Transverse colon (tissue), 4 donors: ENCODE data around the gene CCL2. TPM values are rescaled to one million over a fixed set of nuclear protein-coding genes. Genes with fewer than 3 reads are reported as not detected.

Experiments used
- DNase-seq: peaks from one replicate; pipeline ENCODE4 v3.0.0-alpha.2; 2019
- H3K27ac ChIP-seq, 4 donors: fragments of 200-600 bp; sonication (generic); 2 replicates each; pipeline ENCODE4 v1.5.1; 2016 to 2018; ENCODE audit warnings: inconsistent platforms in 4 of 4
- H3K27me3 ChIP-seq: fragments of 200-600 bp; sonication (generic); 2 replicates; pipeline ENCODE4 v1.5.1; 2017; ENCODE audit warnings: inconsistent platforms
- H3K36me3 ChIP-seq, 4 donors: fragments of 200-600 bp; sonication (generic); 2 replicates each; pipeline ENCODE4 v1.5.1; 2017 to 2019; ENCODE audit warnings: inconsistent platforms in 4 of 4
- H3K4me1 ChIP-seq, 4 donors: fragments of 200-600 bp; sonication (generic); 2 replicates each; pipeline ENCODE4 v1.5.1; 2017 to 2020; ENCODE audit warnings: inconsistent platforms in 4 of 4
- H3K4me3 ChIP-seq, 4 donors: fragments of 200-600 bp; sonication (generic); 1 replicate in 1 of 4; 2 replicates in 3 of 4; pipeline versions ENCODE4 v1.5.1 to v1.6.1; 2017 to 2019; ENCODE audit warnings: inconsistent platforms in 4 of 4
- H3K9me3 ChIP-seq, 2 donors: fragments of 200-600 bp; sonication (generic); 2 replicates each; pipeline ENCODE4 v1.5.1; 2017 to 2019; ENCODE audit warnings: inconsistent platforms in 2 of 2
- EP300 ChIP-seq: sonication (generic); formaldehyde crosslinking; IDR thresholded peaks from one replicate; pipeline ENCODE4 v1.6.1; 2017; ENCODE audit warnings: antibody characterized with exemption, low read depth
- POLR2A ChIP-seq: fragments of 450-650 bp; IDR thresholded peaks from one replicate; pipeline ENCODE4 v1.6.1; 2016; ENCODE audit warnings: antibody characterized with exemption, mild to moderate bottlenecking, moderate library complexity
- POLR2AphosphoS5 ChIP-seq, 3 donors: sonication (generic); formaldehyde crosslinking; IDR thresholded peaks; one replicate each; pipeline ENCODE4 v1.6.1; 2016; ENCODE audit warnings: antibody characterized with exemption in 3 of 3
- WGBS, 2 donors: methylation state at CpG; one replicate each; pipeline ENCODE4 v1.1.5; 2018; ENCODE audit warnings: low coverage in 1 of 2; 5-methylcytosine and 5-hydroxymethylcytosine counted together
- in situ Hi-C, 4 donors: fragments of 200-750 bp; cut with MboI; loops; one replicate each; pipeline versions ENCODE4 v1.15.0 to v1.15.1; 2017; ENCODE audit warnings: low sequenced_read_pairs in 3 of 4, low pct_ligation_motif_present in 1 of 4, low pct_unique_long_range_greater_than_20kb in 1 of 4
- intact Hi-C: fragments of 100-400 bp; cut with DNase I; formaldehyde crosslinking; loops from one replicate; pipeline ENCODE4 v1.15.1; 2023; ENCODE audit warnings: low total_unique reads
- total RNA-seq, 4 donors: library from RNA; depleted of rRNA; stranded (reverse); fragments of >200 nt; gene quantifications; one replicate each; pipeline ENCODE4 v1.1.0, GENCODE V29; 2016
- TF ChIP-seq, protein P1 (sequence below), 5 experiments: fragments of 200-600 bp in 3 of 5; fragments of 450-650 bp in 2 of 5; sonication (generic) in 3 of 5; IDR thresholded peaks; 1 replicate in 2 of 5; 2 replicates in 3 of 5; pipeline ENCODE4 v1.5.1; 2016 to 2017; ENCODE audit warnings: antibody characterized with exemption in 5 of 5, inconsistent platforms in 3 of 5, mild to moderate bottlenecking in 2 of 5, moderate library complexity in 1 of 5

The CCL2 gene
- total RNA-seq, 4 donors from 2014 or later = 9.1 to 147 (median 77.6) TPM

DNA sequence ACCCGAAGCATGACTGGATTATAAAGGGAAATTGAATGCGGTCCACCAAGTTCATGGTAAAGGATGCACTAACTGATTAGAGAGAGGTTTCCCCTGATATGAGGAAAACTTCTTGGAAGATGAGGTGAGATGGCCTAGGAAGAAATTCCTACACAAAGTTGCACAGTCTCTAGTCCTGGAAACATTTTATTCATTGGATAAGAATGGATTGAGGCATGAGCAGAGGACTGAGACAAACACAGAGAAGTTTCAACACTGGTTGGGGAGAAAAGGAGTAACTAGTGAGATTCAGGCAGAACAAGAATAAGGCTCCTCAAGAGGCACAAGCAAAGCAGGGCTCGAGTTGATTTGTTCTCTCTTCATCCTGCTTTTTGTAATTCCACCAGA is 2.0 kb upstream of the CCL2 start:
- H3K36me3 ChIP-seq = no peaks in the 10 kb centered on the region
- DNase-seq = no peak
- H3K9me3 ChIP-seq = no peaks in the 10 kb centered on the region
- WGBS, 2 donors = 50 to 56% methylated on average over 1 to 3 of the region's 3 CpGs
- H3K4me1 ChIP-seq = peaks cover 43 to 72% (median 59%) of the 10 kb centered on the region in 4 donors
- H3K27ac ChIP-seq = peak overlapping the region; percentile 74 to 88 (median 85)
- no peaks in the 10 kb centered on the region for H3K27me3 ChIP-seq
- intact Hi-C loops (no loop called here), in situ Hi-C loops (no loop called here)
- H3K4me3 ChIP-seq = no peak overlapping the region
- TF ChIP-seq EP300 = no peak
- no peak for TF ChIP-seq POLR2AphosphoS5 (IDR thresholded peaks at IDR 0.05)
- TF ChIP-seq, protein P1, sequence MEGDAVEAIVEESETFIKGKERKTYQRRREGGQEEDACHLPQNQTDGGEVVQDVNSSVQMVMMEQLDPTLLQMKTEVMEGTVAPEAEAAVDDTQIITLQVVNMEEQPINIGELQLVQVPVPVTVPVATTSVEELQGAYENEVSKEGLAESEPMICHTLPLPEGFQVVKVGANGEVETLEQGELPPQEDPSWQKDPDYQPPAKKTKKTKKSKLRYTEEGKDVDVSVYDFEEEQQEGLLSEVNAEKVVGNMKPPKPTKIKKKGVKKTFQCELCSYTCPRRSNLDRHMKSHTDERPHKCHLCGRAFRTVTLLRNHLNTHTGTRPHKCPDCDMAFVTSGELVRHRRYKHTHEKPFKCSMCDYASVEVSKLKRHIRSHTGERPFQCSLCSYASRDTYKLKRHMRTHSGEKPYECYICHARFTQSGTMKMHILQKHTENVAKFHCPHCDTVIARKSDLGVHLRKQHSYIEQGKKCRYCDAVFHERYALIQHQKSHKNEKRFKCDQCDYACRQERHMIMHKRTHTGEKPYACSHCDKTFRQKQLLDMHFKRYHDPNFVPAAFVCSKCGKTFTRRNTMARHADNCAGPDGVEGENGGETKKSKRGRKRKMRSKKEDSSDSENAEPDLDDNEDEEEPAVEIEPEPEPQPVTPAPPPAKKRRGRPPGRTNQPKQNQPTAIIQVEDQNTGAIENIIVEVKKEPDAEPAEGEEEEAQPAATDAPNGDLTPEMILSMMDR (IDR thresholded peaks at IDR 0.05) = no peak
- TF ChIP-seq POLR2A = no peak

DNA sequence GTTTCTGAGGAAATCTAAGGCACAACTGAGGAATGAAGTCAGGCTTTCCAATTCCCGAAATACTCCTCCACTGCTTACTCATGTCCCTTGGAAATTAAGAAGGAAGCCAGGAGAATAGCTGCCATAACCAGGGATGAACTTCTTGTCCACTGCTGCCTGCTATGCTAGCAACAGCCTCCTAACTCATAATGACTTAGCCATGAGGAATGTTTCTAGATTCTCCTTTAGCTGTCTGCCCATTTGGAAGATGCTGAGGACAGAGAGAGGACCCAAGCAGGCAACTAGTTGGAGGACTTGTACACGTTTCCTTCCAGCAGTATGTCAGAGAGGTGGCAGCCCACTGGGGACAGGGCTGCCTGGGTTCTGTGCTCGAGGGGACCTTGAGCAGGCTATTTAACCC is 939 bp upstream of the CCL2 start:
- no peak for DNase-seq
- 36 to 48% methylated on average over 3 of the region's 3 CpGs for WGBS, 2 donors
- no peaks in the 10 kb centered on the region for H3K27me3 ChIP-seq
- TF ChIP-seq, protein P1 (IDR thresholded peaks at IDR 0.05) = no peak
- TF ChIP-seq EP300 = peak; percentile 49
- no peak for TF ChIP-seq POLR2A
- peak; percentile 58 to 72 (median 68) for TF ChIP-seq POLR2AphosphoS5 (IDR thresholded peaks at IDR 0.05)
- H3K4me3 ChIP-seq = no peak overlapping the region
- H3K4me1 ChIP-seq = peaks cover 35 to 62% (median 50%) of the 10 kb centered on the region in 4 donors
- no peaks in the 10 kb centered on the region for H3K36me3 ChIP-seq
- peak overlapping the region; percentile 74 to 88 (median 85) for H3K27ac ChIP-seq
- intact Hi-C loops (no loop called here), in situ Hi-C loops (no loop called here)
- H3K9me3 ChIP-seq = no peaks in the 10 kb centered on the region

DNA sequence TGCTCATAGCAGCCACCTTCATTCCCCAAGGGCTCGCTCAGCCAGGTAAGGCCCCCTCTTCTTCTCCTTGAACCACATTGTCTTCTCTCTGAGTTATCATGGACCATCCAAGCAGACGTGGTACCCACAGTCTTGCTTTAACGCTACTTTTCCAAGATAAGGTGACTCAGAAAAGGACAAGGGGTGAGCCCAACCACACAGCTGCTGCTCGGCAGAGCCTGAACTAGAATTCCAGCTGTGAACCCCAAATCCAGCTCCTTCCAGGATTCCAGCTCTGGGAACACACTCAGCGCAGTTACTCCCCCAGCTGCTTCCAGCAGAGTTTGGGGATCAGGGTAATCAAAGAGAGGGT is 272 bp downstream of the CCL2 start:
- no peak for TF ChIP-seq EP300
- TF ChIP-seq, protein P1 (IDR thresholded peaks at IDR 0.05) = no peak
- no peak for TF ChIP-seq POLR2AphosphoS5 (IDR thresholded peaks at IDR 0.05)
- no peak for TF ChIP-seq POLR2A
- no peaks in the 10 kb centered on the region for H3K27me3 ChIP-seq
- peaks cover 29 to 50% (median 44%) of the 10 kb centered on the region in 4 donors for H3K4me1 ChIP-seq
- in situ Hi-C loops = no loop called here
- no peak for DNase-seq
- 50% methylated on average over 5 of the region's 5 CpGs; no CpG with 5 or more reads in 1 of the 2 donors for WGBS, 2 donors
- no peaks in the 10 kb centered on the region for H3K36me3 ChIP-seq
- H3K9me3 ChIP-seq = no peaks in the 10 kb centered on the region
- H3K4me3 ChIP-seq = peak overlapping the region in 3 of 4 donors; percentile 23 to 35 (median 26)
- peak overlapping the region; percentile 74 to 88 (median 85) for H3K27ac ChIP-seq
- intact Hi-C loops = no loop called here

DNA sequence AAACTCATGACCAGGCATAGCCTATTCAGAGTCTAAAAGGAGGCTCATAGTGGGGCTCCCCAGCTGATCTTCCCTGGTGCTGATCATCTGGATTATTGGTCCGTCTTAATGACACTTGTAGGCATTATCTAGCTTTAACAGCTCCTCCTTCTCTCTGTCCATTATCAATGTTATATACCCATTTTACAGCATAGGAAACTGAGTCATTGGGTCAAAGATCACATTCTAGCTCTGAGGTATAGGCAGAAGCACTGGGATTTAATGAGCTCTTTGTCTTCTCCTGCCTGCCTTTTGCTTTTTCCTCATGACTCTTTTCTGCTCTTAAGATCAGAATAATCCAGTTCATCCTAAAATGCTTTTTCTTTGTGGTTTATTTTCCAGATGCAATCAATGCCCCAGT is 756 bp downstream of the CCL2 start:
- no peak for DNase-seq
- peak overlapping the region in 3 of 4 donors; percentile 23 to 35 (median 26) for H3K4me3 ChIP-seq
- H3K36me3 ChIP-seq = no peaks in the 10 kb centered on the region
- H3K4me1 ChIP-seq = peaks cover 29 to 45% (median 39%) of the 10 kb centered on the region in 4 donors
- intact Hi-C loops (no loop called here), in situ Hi-C loops (no loop called here)
- no peaks in the 10 kb centered on the region for H3K9me3 ChIP-seq
- no peaks in the 10 kb centered on the region for H3K27me3 ChIP-seq
- 75% methylated on average over 1 of the region's 1 CpG; no CpG with 5 or more reads in 1 of the 2 donors for WGBS, 2 donors
- TF ChIP-seq EP300 = no peak
- TF ChIP-seq POLR2AphosphoS5 (IDR thresholded peaks at IDR 0.05) = no peak
- no peak for TF ChIP-seq POLR2A
- TF ChIP-seq, protein P1 (IDR thresholded peaks at IDR 0.05) = no peak
- H3K27ac ChIP-seq = peak overlapping the region; percentile 74 to 88 (median 85)
